Suprapubic skin (tissue), 4 donors: ENCODE data around the gene ATG2B.

ENCODE experiments used
- EP300 ChIP-seq: sonication (generic); formaldehyde crosslinking; IDR thresholded peaks from one replicate; pipeline ENCODE4 v1.6.1; 2017; ENCODE audit warnings: antibody characterized with exemption
- POLR2A ChIP-seq, 2 donors: fragments of 450-650 bp; IDR thresholded peaks; one replicate each; pipeline ENCODE4 v1.6.1; 2017; ENCODE audit warnings: antibody characterized with exemption in 2 of 2, mild to moderate bottlenecking in 2 of 2, moderate library complexity in 2 of 2
- POLR2AphosphoS5 ChIP-seq, 3 donors: sonication (generic); formaldehyde crosslinking; IDR thresholded peaks; one replicate each; pipeline ENCODE4 v1.6.1; 2017; ENCODE audit warnings: antibody characterized with exemption in 3 of 3
- TF ChIP-seq, protein P1 (sequence below), 2 donors: fragments of 200-600 bp in 1 of 2; fragments of 450-650 bp in 1 of 2; sonication (generic) in 1 of 2; IDR thresholded peaks; one replicate each; pipeline ENCODE4 v1.5.1; 2016 to 2019; ENCODE audit warnings: antibody characterized with exemption in 2 of 2, mild to moderate bottlenecking in 1 of 2, moderate library complexity in 1 of 2

DNA sequence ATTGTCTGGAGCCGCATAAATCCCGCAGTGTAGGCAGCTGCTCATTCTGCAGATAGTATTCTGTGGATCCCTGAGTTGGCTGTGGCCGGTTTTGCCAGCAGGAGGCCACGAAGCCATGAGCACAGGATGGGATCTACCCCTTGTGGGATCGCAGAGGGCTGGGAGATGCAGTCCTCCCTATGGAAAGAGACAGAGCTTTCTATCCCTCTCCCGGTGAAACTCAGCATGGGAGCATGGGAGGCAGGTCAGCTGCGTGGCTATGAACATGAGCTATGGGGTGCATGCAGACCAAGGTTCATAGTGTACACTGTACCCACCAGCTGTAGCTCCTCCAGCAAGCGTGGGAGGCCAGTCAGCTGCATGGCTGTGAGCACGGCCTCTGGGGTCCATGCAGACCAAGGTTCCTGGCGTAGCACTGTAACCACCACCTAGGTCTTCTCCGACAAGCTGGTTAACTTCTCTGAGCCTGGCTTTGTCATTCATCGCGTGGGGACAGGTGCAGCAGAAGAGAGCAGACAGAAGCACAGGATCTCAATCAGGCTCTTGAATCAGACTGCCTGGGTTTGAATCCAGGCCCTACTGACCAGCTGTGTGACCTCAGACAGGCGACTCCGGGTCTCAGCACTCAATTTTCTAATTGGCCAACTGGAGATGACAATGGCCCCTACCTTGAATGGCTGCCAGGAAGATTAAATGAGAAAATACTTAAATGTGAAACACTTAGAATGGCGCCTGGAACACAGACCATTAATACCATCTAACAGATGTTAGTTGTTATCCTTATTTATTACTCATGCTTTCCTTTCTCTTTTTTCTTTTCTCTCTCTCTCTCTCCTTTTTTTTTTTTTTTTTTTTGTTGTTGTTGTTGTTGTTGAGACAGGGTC, 101.1 kb downstream of the ATG2B start:
- TF ChIP-seq POLR2A (IDR thresholded peaks at IDR 0.05) (no peak), EP300 (no peak), POLR2AphosphoS5 (IDR thresholded peaks at IDR 0.05) (no peak)
- TF ChIP-seq, protein P1, sequence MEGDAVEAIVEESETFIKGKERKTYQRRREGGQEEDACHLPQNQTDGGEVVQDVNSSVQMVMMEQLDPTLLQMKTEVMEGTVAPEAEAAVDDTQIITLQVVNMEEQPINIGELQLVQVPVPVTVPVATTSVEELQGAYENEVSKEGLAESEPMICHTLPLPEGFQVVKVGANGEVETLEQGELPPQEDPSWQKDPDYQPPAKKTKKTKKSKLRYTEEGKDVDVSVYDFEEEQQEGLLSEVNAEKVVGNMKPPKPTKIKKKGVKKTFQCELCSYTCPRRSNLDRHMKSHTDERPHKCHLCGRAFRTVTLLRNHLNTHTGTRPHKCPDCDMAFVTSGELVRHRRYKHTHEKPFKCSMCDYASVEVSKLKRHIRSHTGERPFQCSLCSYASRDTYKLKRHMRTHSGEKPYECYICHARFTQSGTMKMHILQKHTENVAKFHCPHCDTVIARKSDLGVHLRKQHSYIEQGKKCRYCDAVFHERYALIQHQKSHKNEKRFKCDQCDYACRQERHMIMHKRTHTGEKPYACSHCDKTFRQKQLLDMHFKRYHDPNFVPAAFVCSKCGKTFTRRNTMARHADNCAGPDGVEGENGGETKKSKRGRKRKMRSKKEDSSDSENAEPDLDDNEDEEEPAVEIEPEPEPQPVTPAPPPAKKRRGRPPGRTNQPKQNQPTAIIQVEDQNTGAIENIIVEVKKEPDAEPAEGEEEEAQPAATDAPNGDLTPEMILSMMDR (IDR thresholded peaks at IDR 0.05), result no peak
